ENCODE measurements around the gene ITGA3.

The ITGA3 gene

DNA sequence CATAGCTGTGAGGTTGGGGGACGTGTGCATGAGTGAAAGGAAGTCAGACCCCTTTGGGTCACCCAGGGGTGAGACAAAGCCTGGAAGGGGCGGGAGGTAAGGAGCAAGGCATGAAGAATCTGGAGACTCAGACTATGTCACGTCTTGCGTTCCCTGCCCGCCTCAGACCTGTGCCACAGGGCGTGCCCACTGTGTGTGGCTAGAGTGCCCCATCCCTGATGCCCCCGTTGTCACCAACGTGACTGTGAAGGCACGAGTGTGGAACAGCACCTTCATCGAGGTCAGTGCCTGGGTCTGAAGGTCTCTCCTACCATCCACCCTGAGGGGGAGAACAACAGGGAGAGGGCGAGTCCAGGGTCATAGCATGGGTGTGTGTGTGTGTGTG, 24.2 kb downstream of the ITGA3 start:
- in situ Hi-C loops (cut with MboI; ENCODE audit: low pct_unique_long_range_greater_than_20kb, low sequenced_read_pairs, unreplicated experiment): no loop called here
- no peak for TF ChIP-seq CTCF (IDR thresholded peaks at IDR 0.05; ENCODE audit: extremely low read depth, insufficient read depth, missing control alignments)
- no peak for DNase-seq (ENCODE audit: low spot score)

GRCh38 chr17:50080827-50081226, 24.9 kb downstream of the ITGA3 start:
- TF ChIP-seq CTCF (IDR thresholded peaks at IDR 0.05; ENCODE audit: extremely low read depth, insufficient read depth, missing control alignments): no peak
- in situ Hi-C loops (cut with MboI; ENCODE audit: low pct_unique_long_range_greater_than_20kb, low sequenced_read_pairs, unreplicated experiment): no loop called here
- no peak for DNase-seq (ENCODE audit: low spot score)

GRCh38 chr17:50081757-50082156, 25.8 kb downstream of the ITGA3 start:
- DNase-seq (ENCODE audit: low spot score): no peak
- TF ChIP-seq CTCF (IDR thresholded peaks at IDR 0.05; ENCODE audit: extremely low read depth, insufficient read depth, missing control alignments): no peak
- in situ Hi-C loops (cut with MboI; ENCODE audit: low pct_unique_long_range_greater_than_20kb, low sequenced_read_pairs, unreplicated experiment): no loop called here

DNA sequence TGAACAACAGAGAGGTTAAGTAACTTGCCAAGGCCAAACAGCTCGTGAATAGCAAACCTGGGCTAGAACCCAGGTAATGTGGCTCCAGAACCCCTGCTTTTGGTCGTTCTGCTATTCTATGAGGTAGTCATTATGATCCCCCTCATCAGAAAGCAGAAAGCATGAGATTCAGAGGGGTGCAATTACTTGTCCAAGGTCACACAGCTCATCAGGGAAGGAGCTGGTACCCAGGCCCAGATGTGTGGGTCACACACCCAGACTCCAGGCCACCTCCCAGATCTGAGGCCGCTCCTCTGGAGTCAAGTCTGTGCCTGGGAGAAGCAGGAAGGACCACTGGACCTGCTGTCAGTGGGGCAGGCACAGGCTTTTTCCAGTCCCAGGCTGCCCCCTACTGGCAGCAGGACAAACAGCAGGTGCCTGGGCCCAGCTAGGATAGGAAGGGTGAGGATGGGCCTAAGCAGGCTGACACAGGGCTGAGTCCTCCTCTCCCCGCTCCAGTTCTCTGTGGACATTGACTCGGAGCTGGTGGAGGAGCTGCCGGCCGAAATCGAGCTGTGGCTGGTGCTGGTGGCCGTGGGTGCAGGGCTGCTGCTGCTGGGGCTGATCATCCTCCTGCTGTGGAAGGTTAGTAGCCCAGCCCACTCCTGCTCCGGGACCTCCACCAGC, 31.5 kb downstream of the ITGA3 start:
- in situ Hi-C loops (cut with MboI; ENCODE audit: low pct_unique_long_range_greater_than_20kb, low sequenced_read_pairs, unreplicated experiment): no loop called here
- DNase-seq (ENCODE audit: low spot score): peak; percentile 91
- TF ChIP-seq CTCF (IDR thresholded peaks at IDR 0.05; ENCODE audit: extremely low read depth, insufficient read depth, missing control alignments): peak; percentile 99

GRCh38 chr17:50087912-50088405, 32.0 kb downstream of the ITGA3 start:
- in situ Hi-C loops (cut with MboI; ENCODE audit: low pct_unique_long_range_greater_than_20kb, low sequenced_read_pairs, unreplicated experiment): no loop called here
- TF ChIP-seq CTCF (IDR thresholded peaks at IDR 0.05; ENCODE audit: extremely low read depth, insufficient read depth, missing control alignments): no peak
- no peak for DNase-seq (ENCODE audit: low spot score)

DNA sequence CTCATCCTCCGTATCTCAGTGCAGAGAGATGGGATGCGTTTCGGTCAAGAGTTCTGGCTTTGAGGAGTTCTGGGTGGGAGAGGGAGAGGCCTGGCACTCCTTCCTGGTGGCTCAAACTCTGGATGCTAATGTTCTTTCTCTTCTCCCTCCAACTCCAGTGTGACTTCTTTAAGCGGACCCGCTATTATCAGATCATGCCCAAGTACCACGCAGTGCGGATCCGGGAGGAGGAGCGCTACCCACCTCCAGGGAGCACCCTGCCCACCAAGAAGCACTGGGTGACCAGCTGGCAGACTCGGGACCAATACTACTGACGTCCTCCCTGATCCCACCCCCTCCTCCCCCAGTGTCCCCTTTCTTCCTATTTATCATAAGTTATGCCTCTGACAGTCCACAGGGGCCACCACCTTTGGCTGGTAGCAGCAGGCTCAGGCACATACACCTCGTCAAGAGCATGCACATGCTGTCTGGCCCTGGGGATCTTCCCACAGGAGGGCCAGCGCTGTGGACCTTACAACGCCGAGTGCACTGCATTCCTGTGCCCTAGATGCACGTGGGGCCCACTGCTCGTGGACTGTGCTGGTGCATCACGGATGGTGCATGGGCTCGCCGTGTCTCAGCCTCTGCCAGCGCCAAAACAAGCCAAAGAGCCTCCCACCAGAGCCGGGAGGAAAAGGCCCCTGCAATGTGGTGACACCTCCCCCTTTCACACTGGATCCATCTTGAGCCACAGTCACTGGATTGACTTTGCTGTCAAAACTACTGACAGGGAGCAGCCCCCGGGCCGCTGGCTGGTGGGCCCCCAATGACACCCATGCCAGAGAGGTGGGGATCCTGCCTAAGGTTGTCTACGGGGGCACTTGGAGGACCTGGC, 33.3 kb downstream of the ITGA3 start:
- DNase-seq (ENCODE audit: low spot score): no peak
- in situ Hi-C loops (cut with MboI; ENCODE audit: low pct_unique_long_range_greater_than_20kb, low sequenced_read_pairs, unreplicated experiment): no loop called here
- no peak for TF ChIP-seq CTCF (IDR thresholded peaks at IDR 0.05; ENCODE audit: extremely low read depth, insufficient read depth, missing control alignments)
